Daoy (cell line): ENCODE results near the gene MLF2. TPM values are rescaled to one million over a fixed set of nuclear protein-coding genes. Genes with fewer than 3 reads are reported as not detected.
"Not testable (repeated sequence)": the region's sequence is repeated elsewhere in the genome, so short reads cannot be mapped to it uniquely, and the experiment has no call there.

ENCODE experiments used
- DNase-seq: peaks from one replicate; pipeline ENCODE4 v3.0.0-alpha.2; 2015; ENCODE audit warnings: low read depth
- total RNA-seq: library from RNA; depleted of rRNA; stranded (reverse); fragments of >200 nt; shearing (Covaris generic); gene quantifications from 2 replicates; pipeline ENCODE4 v1.2.3, GENCODE V29; 2014

MLF2 gene
- total RNA-seq, 1 experiment from 2014 or later: 233 TPM

DNA sequence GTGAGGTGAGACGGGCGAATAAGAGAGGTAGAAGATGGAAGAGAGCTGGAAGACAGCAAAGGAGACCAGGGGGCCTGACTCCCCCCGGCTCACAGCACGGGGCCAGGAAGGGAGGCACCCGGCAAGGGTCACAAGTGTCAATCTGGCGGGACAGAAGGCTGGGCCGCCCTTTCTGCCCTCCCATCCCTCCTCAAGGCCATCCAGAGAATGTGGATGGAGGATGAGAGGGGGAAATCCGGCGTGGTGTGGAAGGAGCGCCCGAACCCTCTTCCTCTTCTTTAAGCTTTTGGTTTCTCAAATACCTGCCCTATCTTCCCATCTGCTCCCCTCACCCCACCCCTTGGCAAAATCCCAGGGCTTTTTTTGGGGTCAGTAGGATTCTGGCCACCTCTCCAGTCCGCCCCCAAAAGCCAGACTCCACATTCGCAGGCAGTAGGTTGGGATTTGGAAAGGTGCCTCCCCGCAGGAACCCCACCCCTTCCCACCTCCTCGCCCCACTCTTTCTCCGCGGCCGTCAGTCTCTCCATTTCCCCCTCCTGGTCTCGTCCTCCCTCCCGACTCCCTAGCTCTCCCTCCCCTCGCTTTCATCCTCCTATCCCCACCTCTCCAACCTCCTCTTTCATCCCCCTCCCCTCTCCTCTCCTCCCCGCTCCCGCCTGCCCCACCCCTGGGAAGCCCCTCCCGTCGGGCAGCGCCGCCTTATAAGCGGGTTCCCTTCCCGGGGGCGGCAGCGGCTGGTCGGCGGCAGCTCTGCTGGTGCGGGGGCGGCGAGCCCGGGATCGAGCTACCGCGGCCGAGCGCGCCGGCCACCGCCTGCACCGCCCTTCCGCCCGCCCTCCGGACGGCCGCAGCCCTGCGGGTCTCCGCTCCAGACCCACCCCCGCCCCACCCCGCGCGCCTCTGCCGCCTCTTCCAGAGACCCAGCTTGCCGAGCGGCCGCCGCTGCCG is 13.0 kb upstream of the MLF2 start, which contains the start of gene PTMS:
Gene PTMS (plus strand): TSS at position 730 of the 948 bp plus-strand sequence. CDS start 343 bp downstream, outside the sequence.
- DNase-seq: peak; percentile 97

DNA sequence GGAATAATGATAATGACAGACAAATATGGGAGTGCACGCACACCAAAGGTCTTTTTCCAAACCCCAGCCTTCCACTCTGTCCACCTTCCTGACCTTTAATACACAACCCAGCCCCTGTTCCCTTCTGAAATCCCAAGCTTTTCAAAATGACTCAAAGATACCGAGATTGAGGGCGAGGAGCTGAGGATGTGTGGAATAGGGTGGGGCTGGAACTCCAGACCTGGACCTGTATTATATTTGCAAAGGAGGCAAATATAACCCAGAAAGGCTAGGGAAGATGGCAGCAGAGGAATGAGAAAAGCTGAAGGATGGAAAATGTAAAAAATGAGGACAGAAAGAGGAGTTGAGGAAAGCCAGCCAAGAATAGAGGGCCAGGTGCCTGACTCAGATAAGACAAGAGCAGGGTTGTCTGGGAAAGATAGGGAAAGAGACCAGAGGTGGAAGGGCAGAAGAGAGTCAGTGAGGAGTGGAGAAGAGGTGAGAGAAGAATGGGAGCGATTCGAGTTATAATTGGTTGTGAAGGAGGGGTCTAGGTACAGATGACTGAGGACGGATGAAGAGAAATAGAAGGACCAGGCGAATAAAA is 12.2 kb upstream of the MLF2 start:
- no peak for DNase-seq

DNA sequence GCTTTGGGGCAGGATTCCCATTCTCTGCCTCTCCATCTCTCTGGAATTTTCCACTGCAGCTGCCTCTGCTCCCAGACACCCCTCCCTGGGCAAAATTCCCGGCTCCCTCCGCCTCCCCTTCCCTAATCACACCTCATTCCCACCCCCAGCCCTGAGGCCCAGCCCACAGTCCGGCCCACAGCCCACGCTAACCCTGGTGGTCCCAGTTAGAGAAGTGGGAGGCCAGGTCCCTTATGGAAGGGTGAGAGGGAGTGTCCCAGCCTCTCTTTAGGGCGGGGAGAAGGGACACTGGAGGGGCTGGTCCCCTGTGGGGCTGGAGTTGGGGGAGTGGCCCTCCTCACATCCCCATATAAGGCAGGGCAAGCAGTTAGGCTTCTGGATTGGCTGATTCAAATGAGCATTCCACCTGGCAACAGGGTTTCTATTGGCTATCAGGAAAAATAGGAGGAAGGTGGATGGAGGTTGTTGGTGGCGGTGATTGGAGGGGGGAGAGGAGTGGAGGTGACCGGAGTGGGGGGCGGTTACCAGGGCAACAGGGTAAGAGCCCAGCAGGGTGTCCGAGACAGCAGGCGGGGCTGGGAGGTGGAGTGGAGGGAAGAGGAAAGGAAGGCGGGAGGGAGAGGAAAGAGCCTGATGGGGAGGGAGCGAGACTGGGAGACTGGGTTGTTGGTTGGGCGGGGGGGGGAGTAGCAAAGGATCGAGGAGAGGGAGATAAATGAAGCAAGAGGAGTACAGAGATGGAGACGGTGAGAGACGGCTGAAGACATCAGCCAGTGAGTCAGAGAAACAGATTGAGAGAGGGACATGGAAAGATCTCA is 11.3 kb upstream of the MLF2 start:
- peak; percentile 98 for DNase-seq

DNA sequence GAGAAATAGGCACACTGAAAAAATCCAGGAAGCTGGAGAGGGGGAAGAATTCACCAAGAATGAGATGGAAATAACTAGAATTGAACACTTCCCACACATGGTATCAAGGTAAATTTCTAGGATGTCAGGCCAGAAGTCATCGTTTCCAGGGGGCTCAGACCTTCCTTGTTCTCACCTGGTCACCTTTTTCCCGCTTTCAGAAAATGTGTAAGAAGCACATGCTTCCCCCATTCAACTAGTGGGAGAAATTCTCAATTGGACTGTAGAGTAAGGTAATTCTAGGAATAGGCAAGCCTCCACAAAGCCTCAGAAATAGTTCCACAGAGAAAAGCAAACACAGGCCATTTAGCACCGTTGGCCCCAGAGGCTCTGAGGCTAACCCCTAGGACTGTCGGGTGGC is 10.4 kb upstream of the MLF2 start:
- DNase-seq: no peak

DNA sequence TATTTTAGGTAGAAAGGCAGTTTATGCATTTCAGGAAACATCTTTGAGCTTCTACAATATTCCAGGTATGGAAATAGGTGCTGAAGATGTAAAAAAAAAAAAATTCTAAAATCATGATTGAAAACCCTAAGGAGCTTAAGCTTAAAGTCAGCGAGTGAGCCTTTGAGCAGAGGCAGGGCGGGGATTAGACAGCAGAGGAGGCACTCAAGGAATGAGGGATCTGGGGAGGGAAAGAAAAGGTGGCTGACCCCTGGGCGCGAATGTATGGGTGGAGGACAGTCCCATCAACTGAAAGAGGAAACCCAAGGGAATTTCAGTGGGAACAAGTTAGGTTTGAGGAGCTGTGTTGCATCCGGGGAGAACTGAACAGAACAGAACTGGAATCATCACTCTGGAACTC is 6.8 kb upstream of the MLF2 start:
- DNase-seq: no peak

DNA sequence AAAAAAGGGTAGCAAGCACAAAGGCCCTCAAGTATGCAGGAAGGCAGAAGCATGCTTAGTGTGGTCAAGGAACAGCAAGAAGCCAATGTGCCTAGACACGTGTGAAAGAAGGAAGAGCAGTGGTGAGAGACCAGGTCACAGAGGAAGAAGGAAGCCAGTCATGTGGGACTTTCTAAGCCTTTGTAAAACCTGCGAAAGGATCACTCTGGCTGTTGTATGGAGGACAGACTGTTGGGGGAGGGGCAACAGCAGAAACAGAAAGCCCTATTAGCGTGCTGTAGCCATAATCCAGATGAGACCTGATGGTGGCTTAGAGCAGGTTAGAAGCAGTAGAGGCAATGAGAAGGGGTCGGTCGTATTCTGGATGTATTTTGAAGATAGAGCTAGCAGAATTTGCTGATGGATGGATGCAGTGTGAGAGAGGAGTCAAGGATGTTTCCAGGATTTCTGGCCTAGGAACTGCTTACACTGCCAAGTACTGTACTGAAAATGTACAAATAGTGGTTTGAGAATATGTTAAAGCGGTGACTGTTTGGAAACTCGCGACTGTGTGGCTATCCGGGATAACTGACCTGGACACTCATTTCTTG is 5.7 kb upstream of the MLF2 start:
- DNase-seq: no peak

DNA sequence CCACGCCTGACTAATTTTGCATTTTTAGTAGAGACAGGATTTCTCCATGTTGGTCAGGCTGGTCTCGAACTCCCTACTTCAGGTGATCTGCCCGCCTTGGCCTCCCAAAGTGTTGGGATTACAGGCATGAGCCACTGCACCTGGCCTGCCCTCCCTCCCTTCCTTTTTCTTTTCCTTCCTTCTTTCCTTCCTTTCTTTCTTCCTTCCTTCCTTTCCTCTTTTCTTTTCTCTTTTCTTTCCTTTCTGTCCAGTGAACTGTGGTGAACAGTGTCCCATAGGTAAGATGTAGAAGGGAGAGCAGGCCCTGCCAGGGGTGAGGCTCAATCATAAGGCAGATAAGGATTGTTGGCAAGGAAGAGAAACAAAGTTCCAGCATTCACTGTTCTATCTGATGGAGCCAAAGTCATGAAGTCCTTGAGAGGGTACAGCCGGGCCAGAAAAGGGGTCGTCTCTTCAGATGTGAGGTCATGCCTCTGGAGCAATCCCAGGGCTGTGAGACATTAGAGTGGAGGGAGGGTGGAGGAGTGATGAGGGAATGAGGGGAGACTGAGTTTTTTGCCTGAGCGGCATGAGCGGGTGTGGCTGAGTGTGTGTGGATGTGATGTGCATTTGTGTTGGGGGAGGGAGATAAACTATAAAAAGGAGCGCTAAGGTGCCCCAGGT is 4.2 kb upstream of the MLF2 start:
- DNase-seq: no peak

DNA sequence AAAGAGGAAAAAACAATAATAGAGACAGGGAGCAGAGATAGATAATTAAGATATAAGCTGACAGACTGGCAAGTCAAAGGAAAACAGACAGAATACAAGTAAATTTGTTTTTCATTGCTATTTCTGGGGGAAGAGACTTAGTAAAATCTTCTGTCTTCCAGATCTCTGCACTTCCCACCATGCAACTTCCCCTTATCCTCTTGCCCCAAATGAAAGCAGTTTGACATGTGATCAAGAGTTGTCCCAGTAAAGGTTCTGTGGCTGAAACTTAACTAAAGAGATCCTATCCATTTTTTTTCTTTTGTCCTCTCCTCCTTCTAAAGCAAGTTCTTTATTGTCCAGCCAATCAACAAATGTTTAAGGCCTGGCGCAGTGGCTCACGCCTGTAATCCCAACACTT is 1.5 kb upstream of the MLF2 start:
- DNase-seq: no peak

DNA sequence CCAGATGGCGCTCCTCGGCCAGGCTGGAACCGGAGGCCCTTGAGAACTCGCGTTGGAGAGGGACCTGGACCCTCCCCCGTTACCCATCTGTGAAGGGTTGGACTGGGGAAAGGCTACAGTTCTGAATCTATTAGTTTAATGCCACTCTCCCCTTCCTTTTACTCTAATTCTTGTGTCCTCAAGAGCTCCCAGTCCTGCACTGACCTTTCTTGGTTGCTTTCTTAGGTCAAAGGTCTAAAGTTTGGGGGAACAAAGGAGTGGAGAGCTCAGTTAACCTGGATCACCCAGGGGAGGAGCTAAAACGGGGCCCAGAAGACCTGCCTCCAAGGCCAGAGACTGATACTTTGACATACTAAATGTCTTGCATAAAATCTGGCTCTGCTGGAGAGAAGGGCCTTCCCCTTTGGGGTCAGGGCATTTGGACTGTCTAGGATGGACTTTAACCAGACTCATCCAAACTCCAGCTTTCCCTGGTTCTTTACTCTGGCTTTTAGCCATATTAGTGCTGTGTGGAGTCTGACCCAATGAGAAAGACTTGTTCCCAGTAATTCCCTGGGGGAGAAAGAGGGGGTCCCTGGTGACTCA is 923 bp upstream of the MLF2 start:
- no peak for DNase-seq

DNA sequence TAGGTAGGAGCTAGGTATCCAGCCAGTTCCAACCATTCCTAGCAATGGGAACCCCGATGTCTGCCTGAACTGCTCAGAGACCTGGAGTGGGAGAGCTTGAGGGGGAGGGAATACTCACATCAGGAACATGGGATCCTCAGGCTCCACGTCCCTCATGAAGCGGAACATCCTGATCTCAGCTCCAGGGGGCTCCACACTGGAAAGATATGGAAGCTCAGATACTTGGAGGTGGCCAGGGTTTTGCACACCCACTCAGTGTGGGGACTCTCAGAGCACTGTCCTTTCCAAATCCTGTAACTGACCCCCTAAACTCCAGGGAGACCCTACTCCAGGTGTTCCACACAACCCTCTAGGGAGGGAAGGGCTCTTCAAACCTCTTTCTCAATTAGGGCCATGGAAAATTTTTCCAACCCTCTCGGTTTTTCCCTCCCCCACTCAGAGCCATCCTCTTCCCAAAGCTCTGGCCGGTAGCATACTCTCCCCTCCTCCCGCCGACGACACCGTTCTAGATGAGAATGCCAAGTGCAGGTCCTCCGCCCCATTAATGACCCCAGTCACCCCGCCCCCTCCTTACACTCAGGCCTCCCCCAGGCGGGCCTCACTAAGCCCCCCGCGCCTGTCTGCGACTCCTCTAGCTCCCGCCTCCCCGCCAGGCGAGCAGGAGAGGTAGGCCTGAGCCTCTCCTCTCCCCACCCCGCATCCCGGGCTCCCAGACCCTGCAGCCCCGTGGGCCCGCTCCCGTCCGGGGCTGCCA is 597 bp downstream of the MLF2 start:
- peak; percentile 49 for DNase-seq

DNA sequence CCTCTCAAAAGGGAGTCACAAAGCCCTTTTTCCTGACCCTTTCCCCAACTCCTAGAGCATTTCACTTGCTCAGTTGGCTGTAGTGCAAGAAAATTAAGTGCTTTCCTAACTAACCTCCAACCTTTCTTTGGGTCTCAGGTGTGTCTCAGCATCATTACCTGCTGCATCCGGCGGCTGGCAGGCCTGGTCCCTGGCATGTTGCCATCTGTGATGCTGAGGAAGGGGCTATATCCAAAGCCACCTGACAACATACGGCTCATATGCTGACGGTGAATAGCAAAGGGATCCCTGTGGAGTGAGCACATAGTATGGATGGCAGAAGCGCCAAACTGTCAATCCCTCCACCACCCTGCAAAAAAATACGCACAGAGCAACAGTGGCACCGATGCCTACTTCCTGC is 1.2 kb downstream of the MLF2 start:
- DNase-seq: no peak

DNA sequence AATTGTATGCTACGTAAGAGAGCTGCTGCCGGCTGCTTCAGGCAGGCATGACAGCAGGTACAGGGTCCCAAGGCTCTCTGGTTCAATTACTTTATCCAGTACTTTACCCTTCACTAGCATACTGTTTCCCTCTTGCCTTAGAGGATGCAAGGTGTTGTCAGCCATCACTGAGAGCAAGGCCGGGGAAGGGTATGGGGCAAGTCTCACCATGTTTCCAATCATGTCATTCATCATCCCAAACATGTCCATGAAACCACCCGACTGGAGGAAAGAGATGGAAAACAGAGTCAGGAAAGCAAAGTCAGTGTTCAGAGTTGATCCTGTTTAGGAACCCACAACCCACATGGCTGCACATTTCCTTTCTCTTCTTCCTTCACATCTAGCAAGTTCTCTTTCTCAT is 2.4 kb downstream of the MLF2 start:
- no peak for DNase-seq

DNA sequence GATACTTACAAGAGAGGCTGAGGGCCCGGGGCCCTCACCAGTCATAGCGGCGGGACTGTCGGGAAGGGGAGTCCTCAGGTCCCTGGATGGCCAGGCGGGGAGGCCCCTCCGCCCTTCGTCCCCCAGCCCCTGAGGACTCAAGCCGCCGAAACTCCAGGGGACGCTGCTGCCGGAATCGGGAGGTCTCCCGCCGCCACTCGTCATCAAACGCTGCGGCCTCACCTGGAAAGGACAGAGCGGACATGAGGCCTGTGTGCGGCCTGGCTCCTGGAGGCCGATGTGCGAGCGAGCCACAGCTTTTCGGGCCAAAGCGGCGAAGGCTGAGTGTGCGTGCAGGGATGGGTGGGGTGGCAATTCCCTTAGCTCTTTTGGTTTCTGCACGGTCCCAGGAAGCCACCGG is 4.2 kb downstream of the MLF2 start:
- DNase-seq: no peak

DNA sequence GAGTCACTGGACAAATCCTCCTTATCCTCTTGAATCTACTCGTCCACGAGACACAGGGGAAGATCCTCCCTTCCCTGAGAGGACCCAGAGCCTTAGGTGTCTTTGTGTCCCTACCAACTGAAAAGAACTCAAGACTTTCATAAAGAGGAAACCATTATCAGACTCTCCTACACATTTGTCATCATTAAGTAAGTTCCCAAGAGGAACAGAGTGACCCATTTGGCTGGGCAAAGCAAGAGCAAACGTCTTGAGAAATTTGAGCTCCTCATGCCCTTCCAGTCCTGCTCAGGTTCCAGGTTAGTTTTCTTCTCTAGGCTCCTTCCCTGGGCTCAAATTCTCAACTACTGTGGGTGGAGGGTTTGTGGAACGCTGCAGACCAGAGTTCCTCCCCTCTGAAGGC is 5.7 kb downstream of the MLF2 start:
- DNase-seq: no peak

DNA sequence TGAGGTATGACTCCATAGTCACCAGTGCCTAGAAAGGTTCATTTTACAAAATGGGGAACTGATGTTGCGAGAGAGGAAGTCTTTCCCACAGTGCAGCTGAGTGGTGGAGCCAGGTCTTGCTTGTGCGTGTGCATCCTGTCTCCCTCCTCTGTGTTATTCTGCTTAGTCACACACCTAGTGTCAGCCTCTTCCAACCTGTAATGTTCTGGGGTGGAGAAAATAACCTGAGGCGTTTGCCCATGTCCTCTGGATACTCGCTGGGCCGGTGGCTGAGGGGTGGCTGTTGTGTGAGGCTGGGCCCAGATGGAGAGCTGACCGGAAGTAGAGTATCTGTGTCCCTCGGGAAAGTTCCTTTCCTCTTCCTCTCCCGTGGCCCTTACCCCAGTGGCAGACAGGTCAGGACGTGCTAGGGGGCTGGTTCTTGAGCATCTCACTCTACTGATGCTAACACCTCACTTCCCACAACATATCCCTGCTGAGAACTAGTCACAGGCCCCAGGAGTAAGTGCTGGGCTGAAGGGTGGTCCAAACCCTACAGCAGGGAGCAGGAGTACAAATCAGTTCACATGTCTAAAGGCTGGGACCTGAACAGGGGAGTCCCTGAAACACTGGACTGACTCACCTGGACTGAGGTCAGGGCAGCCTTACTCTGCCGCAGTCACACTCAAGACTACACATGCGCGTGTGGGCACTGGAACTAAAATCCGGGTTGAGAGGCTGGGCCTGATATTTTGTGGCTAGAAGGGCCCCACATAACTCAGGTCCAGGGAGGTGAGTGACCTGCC is 7.0 kb downstream of the MLF2 start:
- peak; percentile 28 for DNase-seq

DNA sequence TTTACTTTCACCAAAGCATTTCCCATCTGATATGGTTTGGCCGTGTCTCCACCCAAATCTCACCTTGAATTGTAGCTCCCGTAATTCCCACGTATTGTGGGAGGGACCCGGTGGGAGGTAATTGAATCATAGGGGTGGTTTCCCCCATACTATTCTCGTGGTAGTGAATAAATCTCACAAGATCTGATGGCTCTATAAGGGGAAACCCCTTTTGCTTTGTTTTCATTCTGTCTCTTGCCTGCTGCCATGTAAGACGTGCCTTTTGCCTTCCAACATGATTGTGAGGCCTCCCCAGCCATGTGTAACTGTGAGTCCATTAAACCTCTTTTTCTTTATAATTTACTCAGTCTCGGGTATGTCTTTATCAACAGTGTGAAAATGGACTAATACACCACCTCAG is 9.6 kb downstream of the MLF2 start:
- DNase-seq: not testable (repeated sequence)

DNA sequence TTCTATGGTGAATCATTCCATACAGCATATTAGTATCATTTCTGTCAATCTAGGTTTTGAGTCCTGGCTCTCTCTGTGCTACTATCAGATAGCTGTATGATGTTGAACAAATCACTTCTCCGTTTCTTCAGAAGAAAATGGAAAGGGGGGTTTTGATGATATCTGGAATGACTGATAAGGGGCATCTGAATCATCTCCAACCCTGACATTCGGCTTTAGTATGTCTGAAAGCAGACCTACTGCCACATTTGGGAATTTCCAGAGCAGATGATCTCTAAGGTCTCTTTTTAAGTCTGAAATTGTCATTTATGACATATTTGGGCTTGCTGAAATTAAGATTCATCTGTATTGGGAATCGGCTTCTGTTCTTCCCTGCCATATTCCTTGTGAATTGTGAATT is 10.1 kb downstream of the MLF2 start:
- no peak for DNase-seq

DNA sequence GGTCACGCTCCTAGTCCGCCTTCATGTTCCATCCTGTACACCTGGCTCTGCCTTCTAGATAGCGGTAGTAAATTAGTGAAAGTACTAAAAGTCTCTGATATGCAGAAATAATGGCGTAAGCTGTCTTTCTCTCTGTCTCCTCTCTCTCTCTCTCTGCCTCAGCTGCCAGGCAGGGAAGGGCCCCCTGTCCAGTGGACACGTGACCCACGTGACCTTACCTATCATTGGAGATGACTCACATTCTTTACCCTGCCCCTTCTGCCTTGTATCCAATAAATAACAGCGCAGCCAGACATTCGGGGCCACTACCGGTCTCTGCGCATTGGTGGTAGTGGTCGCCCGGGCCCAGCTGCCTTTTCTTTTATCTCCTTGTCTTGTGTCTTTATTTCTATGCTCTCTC is 10.9 kb downstream of the MLF2 start:
- not testable (repeated sequence) for DNase-seq

DNA sequence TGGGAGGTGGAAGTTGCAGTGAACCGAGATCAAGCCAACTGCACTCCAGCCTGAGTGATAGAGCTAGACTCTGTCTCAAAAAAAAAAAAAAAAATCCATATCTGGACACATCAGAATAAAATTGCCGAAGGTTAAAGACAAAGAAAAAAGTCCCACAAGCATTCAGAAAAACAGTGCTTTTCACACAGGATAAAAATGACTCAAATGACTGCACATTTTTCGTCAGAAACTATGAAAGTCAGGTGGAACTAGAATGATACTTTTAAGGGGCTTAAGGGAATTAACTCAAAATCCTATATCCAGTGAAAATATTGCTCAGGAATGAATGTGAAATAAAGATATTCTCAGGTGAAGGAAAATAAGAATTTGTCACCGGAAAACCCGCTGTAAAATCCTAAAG is 16.2 kb downstream of the MLF2 start:
- no peak for DNase-seq
